HG02623 (cell line): ENCODE results near the gene GNL3.
"Not testable (repeated sequence)": the region's sequence is repeated elsewhere in the genome, so short reads cannot be mapped to it uniquely, and the experiment has no call there.

Source experiments
- ATAC-seq: cut with Tn5 transposase; IDR thresholded peaks from one replicate; pipeline ENCODE4 v1.9.1; 2021; ENCODE audit warnings: moderate library complexity; ENCODE audit not compliant: unreplicated experiment

Gene GNL3

DNA sequence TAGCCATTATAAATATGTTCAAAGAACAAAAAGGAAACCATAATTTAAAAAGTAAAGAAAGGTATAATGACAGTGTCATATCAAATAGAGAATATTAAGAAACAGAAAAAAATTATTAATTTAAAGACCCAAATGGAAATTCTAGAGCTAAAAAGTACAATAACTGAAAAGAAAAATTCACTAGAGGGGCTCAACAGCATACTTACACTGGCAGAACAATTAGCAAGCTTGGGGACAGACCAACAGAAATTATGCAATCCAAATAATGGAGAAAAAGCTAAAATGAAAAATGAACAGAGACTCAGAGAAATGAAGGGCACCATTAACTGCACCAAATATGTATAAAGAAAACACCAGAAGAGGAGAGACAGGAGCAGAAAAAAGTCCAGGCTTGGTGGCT is 33.8 kb downstream of the GNL3 start:
- no peak for ATAC-seq

DNA sequence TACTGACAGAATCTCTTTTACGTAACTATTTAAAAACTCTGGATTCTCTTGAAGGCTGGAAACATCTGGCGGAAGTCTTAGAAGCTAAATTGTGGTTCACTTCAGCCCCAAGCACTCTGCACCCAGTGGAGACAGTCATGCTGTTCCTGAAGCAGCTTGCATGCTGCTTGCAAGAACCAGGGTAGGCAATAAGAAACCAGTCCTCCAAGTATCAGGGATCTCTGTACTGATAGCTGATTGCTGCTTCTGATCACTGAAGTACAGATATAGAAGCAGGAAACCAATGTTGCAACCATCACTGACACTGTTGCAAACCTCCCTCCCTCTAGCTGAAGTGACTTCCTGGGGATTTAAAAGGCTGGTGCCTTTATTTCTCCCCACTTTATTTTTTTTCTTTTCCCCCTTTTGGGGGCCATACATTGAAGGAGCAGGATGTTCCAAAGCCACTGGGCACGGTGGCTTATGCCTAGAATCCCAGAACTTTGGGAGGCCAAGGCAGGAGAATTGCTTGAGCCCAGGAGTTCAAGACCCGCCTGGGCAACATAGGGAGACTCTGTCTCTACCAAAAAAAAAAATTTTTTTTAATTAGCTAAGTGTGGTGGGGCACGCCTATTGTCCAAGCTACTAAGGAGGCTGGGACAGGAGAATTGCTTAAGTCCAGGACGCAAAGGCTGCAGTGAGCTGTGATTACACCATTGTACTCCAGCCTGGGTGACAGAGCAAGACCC is 35.3 kb downstream of the GNL3 start:
- ATAC-seq = no peak

DNA sequence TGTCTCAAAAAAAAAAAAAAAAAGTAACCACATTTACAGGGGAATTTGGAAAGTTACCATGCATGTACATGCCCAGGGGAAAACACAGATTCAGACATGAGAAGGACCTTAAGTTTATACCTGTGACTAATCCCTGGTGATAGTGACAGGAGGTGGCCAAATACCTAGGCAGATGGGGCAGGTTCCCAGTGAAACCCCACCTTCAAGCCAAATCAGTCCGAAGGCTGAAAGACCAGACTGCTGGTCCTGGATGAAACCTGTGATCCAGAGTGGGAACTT is 35.8 kb downstream of the GNL3 start:
- ATAC-seq = no peak

DNA sequence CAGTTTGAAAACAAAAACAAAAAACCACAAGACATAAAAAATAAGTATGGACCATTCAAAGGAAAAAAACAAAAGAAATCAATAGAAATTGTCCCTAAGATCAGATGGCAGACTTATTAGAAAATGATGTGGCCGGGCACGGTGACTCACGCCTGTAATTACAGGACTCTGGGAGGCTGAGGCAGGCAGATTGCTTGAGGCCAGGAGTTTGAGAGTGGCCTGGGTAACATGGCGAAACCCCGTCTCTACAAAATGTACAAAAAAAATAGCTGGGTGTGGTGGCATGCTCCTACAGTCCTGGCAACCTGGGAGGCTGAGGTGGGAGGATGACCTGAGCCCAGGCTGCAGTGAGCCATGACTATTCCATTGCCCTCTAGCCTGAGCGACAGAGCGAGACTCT is 36.7 kb downstream of the GNL3 start:
- ATAC-seq = no peak

DNA sequence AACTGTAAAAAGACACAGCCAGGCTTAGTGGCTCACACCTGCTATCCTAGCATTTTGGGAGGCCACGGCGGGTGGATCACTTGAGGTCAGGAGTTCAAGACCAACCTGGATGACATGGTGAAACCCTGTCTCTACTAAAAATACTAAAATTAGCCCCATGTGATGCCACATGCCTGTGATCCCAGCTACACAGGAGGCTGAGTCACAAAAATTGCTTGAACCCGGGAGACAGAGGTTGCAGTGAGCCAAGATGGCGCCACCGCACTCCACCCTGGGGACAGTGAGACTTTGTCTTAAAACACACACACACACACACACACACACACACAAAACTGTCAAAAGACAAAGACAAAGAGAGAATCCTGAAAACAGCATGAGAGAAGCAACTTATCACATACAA is 38.1 kb downstream of the GNL3 start:
- ATAC-seq = no peak

DNA sequence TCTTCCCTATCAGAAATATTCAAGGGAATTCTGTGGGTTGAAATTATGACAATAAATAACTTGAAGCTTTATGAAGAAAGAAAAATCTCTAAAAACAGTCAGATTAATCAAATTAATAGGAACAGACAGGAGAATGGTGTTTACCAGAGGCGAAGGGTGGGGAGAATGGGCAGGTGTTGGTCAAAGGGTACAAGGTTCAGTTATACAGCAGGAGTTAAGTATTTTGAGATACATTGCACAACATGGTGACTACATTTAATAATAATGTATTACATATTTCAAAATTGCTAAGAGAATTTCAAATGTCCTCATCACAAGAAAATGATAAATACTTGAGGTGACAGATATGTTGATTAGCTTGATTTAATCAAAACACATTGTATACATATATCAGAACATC is 38.7 kb downstream of the GNL3 start:
- ATAC-seq = no peak

DNA sequence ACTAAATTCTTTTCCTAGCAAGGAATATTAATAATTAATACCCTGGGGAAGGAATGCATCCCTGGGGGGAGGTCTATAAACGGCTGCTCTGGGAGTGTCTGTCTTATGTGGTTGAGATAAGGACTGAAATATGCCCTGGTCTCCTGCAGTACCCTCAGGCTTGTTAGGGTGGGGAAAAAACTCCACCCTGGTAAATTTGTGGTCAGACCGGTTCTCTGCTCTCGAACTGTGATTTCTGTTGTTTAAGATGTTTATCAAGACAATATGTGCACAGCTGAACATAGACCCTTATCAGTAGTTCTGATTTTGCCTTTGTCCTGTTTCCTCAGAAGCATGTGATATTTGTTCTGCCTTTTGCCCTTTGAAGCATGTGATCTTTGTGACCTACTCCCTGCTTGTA is 42.9 kb downstream of the GNL3 start:
- ATAC-seq = not testable (repeated sequence)

DNA sequence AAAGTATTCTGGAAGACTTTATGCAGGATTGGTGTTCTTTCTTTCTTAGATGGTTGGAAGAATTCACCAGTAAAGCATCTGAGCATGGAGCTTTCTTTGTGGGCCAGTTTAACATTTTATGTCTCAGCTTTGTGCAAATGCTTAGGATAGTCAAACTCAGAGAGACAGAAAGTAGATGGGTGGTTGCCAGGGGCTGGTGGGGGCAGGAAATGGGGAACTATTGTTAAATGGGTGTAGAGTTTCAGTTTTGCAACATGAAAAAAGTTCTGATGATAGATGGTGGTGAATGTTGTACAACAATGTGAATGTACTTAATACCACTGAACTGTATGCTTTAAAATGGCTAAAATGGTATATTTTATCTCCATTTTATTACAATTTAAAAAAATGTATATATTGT is 44.8 kb downstream of the GNL3 start:
- no peak for ATAC-seq

DNA sequence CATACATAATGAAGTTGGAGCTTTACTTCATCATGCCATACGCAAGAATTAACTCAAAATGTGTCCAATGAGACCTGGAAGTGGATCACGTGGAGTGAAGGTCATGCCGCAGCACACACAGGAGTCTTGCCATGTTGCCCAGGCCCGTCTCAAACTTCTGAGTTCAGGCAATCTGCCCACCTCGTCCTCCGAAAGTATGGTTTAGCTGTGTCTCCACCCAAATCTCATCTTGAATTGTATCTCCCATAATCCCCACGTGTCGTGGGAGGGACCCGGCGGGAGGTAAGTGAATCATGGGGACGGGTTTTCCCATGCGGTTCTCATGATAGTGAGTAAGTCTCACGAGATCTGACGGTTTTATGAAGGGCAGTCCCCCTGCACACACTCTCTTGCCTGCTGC is 45.8 kb downstream of the GNL3 start:
- ATAC-seq = no peak

DNA sequence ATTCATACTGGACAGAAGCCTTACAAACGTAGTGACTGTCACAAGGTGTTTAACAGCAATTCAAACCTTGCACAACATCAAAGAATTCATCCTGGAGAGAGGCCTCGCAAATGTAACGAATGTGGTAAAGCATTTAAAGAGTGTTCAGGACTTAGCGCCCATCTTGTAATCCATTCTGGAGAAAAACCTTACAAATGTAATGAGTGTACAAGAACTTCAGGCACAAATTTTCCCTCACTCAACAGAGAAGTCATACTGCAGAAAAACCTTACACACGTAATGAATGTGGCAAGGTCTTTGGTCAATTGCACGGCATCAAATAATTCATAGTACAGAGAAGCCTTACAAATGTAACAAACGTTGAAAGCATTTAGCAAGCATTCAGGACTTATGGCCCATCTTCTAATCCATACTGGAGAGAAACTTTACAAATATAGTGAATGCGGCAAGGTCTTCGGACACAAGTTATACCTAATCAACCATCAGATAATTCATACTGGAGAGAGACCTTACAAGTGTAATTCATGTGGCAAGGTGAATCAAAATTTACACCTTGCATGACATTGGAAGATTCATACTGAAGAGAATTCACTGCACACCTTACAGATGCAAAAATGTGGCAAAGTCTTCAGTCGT is 47.5 kb downstream of the GNL3 start:
- no peak for ATAC-seq

DNA sequence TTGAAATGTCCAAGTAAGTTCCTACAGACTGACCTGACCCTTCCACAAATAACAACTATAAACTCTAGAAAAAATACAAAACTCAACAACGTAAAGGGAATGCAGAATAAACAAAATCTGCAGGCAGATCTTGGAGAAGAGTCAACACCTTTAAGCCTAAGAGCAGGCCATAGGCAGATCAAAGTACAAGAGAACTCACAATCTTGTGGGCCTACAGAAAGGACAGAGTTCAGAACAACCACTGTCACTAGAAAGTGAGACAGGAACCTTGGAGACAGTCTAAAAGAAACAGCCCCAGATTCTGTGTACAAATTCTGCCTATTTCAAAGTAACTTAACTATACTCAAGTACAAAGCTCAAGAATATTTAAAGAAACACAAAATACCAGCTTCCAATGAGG is 53.9 kb downstream of the GNL3 start:
- no peak for ATAC-seq

DNA sequence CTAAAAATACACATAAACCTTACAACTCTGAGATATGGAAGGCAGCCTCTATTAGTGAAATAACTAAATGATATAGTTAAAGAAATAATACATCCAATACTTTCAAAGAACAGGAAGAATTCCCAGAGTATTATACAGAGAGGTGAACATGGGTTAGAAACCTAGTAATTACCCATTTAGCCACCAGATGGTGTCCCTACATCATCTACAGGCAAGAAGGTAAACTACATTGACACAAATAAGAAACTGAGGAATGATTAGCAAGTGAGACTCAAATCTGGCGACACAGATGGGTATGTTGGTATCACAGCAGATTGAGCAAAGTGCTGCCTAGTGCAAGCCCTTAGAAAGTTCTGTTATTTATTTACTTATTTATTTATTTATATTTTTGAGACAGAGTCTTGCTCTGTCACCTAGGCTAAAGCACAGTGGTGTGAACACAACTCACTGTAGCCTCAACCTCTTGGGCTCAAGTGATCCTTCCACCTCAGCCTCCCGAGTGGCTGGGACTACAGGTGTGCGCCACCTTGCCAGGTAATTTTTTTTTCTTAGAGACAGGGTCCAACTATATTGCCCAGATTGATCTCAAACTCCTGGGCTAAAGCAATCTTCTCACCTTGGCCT is 56.7 kb downstream of the GNL3 start:
- no peak for ATAC-seq

DNA sequence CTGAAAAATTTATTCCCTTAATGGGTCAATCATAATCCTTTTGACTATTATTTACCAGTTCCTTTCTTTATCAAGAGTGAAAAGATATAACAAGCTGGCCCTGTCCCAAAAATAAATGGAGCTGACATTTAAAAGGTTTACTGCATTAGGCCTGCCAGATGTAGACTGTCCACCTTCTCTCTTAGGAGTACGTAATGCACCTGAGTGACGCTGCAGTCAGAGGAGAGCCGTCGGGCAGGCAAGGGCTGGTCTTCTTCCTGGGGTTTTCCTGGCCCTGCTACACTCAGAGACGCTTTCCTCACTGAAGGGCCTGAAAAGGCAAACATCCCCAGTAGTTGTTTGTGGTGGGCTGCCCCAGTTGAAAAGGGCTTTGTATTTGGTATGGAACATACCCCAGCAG is 57.3 kb downstream of the GNL3 start:
- no peak for ATAC-seq

DNA sequence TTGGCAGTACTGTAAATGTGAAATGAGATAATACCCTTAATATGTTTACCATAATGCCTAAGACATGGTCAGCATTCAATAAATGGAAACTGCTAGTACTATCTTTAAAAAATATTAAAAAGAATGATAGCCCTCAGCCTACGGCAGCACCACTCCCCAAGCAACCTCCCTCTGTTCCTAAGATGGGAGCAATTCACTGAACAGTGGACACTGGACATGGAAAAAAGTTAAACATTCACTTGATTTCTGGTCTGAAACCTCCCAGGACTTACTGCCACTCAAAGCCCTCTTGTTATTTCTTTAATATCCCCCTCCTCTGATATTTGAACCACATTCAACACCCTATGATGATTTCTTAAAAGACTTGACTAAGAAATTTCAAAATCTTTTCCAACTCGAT is 57.9 kb downstream of the GNL3 start:
- ATAC-seq = no peak
